SK-N-SH treated with all-trans-retinoic acid at 6 μM for 48 hours (cell line): ENCODE data around the gene USE1.

Source experiments
- ATAC-seq: fragments of 200-7000 bp; cut with Tn5 transposase; 3 replicates; pipeline ENCODE4 v1.9.1; 2020; ENCODE audit warnings: mild to moderate bottlenecking, moderate library complexity
- ARNTL ChIP-seq: fragments of 450-650 bp; formaldehyde crosslinking; IDR thresholded peaks from 2 replicates; pipeline ENCODE4 v1.5.0; 2020; ENCODE audit warnings: low read depth, mild to moderate bottlenecking, moderate library complexity, borderline replicate concordance
- BACH2 ChIP-seq: fragments of 250-450 bp; sonication (Bioruptor Pico); IDR thresholded peaks from 2 replicates; pipeline ENCODE4 v1.9.0; 2021; ENCODE audit warnings: mild to moderate bottlenecking, borderline replicate concordance
- CSDC2 ChIP-seq: fragments of 250-450 bp; sonication (Bioruptor Pico); IDR thresholded peaks from 2 replicates; pipeline ENCODE4 v1.5.0; 2020; ENCODE audit warnings: mild to moderate bottlenecking, moderate library complexity
- ESRRG ChIP-seq: fragments of 250-450 bp; sonication (Bioruptor Pico); IDR thresholded peaks from 2 replicates; pipeline ENCODE4 v1.6.1; 2021; ENCODE audit warnings: mild to moderate bottlenecking
- GLIS3 ChIP-seq: fragments of 250-450 bp; sonication (Bioruptor Pico); IDR thresholded peaks from 2 replicates; pipeline ENCODE4 v1.5.0; 2020; ENCODE audit warnings: mild to moderate bottlenecking, moderate library complexity
- ISL1 ChIP-seq: fragments of 250-450 bp; sonication (Bioruptor Pico); IDR thresholded peaks from 2 replicates; pipeline ENCODE4 v2.1.2; 2022; ENCODE audit warnings: mild to moderate bottlenecking, moderate library complexity
- OSR1 ChIP-seq: fragments of 250-450 bp; sonication (Bioruptor Pico); IDR thresholded peaks from 2 replicates; pipeline ENCODE4 v1.8.0; 2022; ENCODE audit warnings: moderate library complexity, mild to moderate bottlenecking, inconsistent platforms
- PPARA ChIP-seq: fragments of 250-450 bp; sonication (Bioruptor Pico); IDR thresholded peaks from 2 replicates; pipeline ENCODE4 v1.5.0; 2020; ENCODE audit warnings: mild to moderate bottlenecking, borderline replicate concordance
- RARB ChIP-seq: fragments of 250-450 bp; sonication (Bioruptor Pico); IDR thresholded peaks from 2 replicates; pipeline ENCODE4 v1.8.0; 2021; ENCODE audit warnings: mild to moderate bottlenecking, moderate library complexity
- SNAI2 ChIP-seq: fragments of 250-450 bp; sonication (Bioruptor Pico); IDR thresholded peaks from 2 replicates; pipeline ENCODE4 v1.5.0; 2020; ENCODE audit warnings: mild to moderate bottlenecking, moderate library complexity
- TCF4 ChIP-seq: fragments of 250-450 bp; sonication (Bioruptor Pico); IDR thresholded peaks from 2 replicates; pipeline ENCODE4 v1.8.0; 2021; ENCODE audit warnings: mild to moderate bottlenecking, moderate library complexity, borderline replicate concordance
- TOX ChIP-seq: fragments of 250-450 bp; sonication (Bioruptor Pico); IDR thresholded peaks from 2 replicates; pipeline ENCODE4 v1.8.0; 2021; ENCODE audit warnings: mild to moderate bottlenecking, moderate library complexity, borderline replicate concordance
- ZC3H10 ChIP-seq: fragments of 250-450 bp; sonication (Bioruptor Pico); IDR thresholded peaks from 2 replicates; pipeline ENCODE4 v1.5.1; 2021; ENCODE audit warnings: mild to moderate bottlenecking, moderate library complexity
- ZFP3 ChIP-seq: fragments of 250-450 bp; sonication (Bioruptor Pico); IDR thresholded peaks from 2 replicates; pipeline ENCODE4 v1.5.0; 2020; ENCODE audit warnings: mild to moderate bottlenecking, moderate library complexity
- ZFP30 ChIP-seq: fragments of 450-650 bp; formaldehyde crosslinking; IDR thresholded peaks from 2 replicates; pipeline ENCODE4 v1.5.0; 2022; ENCODE audit warnings: mild to moderate bottlenecking, moderate library complexity
- ZNF565 ChIP-seq: fragments of 450-650 bp; formaldehyde crosslinking; conservative IDR thresholded peaks from 2 replicates; pipeline ENCODE4 v1.5.0; 2020; ENCODE audit warnings: low read depth, mild to moderate bottlenecking, moderate library complexity
- ZNF70 ChIP-seq: fragments of 450-650 bp; formaldehyde crosslinking; IDR thresholded peaks from 2 replicates; pipeline ENCODE4 v1.5.0; 2020; ENCODE audit warnings: mild to moderate bottlenecking, moderate library complexity
- ZNF8 ChIP-seq: fragments of 450-650 bp; formaldehyde crosslinking; IDR thresholded peaks from 2 replicates; pipeline ENCODE4 v1.5.0; 2020; ENCODE audit warnings: mild to moderate bottlenecking, moderate library complexity
- TF ChIP-seq, protein P1 (sequence below): fragments of 250-450 bp; sonication (Bioruptor Pico); IDR thresholded peaks from 2 replicates; pipeline ENCODE4 v1.5.0; 2020; ENCODE audit warnings: mild to moderate bottlenecking, moderate library complexity
- TF ChIP-seq, protein P2 (sequence below): fragments of 250-450 bp; sonication (Bioruptor Pico); IDR thresholded peaks from 2 replicates; pipeline ENCODE4 v1.5.1; 2020; ENCODE audit warnings: low read depth, mild to moderate bottlenecking, moderate library complexity
- TF ChIP-seq, protein P3 (sequence below): fragments of 250-450 bp; sonication (Bioruptor Pico); IDR thresholded peaks from 2 replicates; pipeline ENCODE4 v1.5.1; 2021; ENCODE audit warnings: mild to moderate bottlenecking, moderate library complexity
- TF ChIP-seq, protein P4 (sequence below): fragments of 250-450 bp; sonication (Bioruptor Pico); IDR thresholded peaks from 2 replicates; pipeline ENCODE4 v1.8.0; 2021; ENCODE audit warnings: low read depth, mild to moderate bottlenecking, moderate library complexity, borderline replicate concordance

Gene USE1

DNA sequence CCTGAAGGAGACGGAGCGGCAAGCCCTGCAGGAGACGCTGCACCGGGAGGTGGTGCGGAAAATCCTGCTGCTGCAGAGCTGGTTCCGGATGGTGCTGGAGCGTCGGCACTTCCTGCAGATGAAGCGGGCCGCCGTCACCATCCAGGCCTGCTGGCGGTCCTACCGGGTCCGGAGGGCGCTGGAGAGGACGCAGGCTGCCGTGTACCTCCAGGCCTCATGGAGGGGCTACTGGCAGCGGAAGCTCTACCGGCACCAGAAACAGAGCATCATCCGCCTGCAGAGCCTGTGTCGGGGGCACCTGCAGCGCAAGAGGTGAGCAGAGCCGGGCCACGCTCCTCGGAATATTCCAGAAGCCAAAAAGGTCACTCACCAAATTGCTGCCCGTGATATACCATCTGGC lies 22.4 kb upstream of the USE1 start:
- no peak for ATAC-seq
- TF ChIP-seq OSR1 (CRISPR knock-in tag): no peak
- TF ChIP-seq, protein P1, sequence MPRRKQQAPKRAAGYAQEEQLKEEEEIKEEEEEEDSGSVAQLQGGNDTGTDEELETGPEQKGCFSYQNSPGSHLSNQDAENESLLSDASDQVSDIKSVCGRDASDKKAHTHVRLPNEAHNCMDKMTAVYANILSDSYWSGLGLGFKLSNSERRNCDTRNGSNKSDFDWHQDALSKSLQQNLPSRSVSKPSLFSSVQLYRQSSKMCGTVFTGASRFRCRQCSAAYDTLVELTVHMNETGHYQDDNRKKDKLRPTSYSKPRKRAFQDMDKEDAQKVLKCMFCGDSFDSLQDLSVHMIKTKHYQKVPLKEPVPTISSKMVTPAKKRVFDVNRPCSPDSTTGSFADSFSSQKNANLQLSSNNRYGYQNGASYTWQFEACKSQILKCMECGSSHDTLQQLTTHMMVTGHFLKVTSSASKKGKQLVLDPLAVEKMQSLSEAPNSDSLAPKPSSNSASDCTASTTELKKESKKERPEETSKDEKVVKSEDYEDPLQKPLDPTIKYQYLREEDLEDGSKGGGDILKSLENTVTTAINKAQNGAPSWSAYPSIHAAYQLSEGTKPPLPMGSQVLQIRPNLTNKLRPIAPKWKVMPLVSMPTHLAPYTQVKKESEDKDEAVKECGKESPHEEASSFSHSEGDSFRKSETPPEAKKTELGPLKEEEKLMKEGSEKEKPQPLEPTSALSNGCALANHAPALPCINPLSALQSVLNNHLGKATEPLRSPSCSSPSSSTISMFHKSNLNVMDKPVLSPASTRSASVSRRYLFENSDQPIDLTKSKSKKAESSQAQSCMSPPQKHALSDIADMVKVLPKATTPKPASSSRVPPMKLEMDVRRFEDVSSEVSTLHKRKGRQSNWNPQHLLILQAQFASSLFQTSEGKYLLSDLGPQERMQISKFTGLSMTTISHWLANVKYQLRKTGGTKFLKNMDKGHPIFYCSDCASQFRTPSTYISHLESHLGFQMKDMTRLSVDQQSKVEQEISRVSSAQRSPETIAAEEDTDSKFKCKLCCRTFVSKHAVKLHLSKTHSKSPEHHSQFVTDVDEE (CRISPR knock-in tag): no peak
- no peak for TF ChIP-seq GLIS3 (CRISPR knock-in tag)
- no peak for TF ChIP-seq CSDC2 (CRISPR knock-in tag)
- no peak for TF ChIP-seq ZNF8 (CRISPR knock-in tag)
- no peak for TF ChIP-seq TOX (CRISPR knock-in tag)
- TF ChIP-seq TCF4 (CRISPR knock-in tag): no peak
- no peak for TF ChIP-seq ZNF565

DNA sequence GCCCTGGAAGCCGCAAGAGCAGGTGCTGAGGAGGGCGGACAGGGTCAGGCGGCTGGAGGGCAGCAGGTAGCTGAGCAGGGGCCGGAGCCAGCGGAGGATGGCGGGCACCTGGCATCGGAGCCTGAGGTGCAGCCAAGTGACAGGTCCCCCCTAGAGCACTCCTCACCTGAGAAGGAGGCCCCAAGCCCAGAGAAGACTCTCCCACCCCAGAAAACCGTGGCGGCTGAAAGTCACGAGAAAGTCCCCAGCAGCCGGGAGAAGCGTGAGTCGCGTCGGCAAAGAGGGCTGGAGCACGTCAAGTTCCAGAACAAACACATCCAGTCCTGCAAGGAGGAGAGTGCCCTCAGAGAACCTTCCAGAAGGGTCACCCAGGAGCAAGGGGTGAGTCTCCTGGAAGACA lies 20.5 kb upstream of the USE1 start:
- no peak for ATAC-seq
- TF ChIP-seq RARB (CRISPR knock-in tag): no peak

DNA sequence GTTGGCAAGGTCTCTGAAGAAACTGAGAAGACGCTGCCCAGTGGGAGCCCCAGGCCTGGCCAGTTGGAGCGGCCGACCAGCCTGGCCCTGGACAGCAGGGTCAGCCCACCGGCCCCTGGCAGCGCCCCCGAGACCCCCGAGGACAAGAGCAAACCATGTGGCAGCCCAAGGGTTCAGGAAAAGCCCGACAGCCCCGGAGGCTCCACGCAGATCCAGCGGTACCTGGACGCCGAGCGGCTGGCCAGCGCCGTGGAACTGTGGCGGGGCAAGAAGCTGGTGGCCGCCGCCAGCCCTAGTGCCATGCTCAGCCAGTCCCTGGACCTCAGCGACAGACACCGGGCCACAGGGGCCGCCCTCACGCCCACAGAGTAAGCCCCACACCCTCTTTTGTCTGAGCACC lies 20.1 kb upstream of the USE1 start:
- TF ChIP-seq ZFP3 (CRISPR knock-in tag) (no peak), ZC3H10 (no peak), ISL1 (CRISPR knock-in tag) (no peak), PPARA (CRISPR knock-in tag) (no peak), ARNTL (CRISPR knock-in tag) (no peak), SNAI2 (CRISPR knock-in tag) (no peak), ZFP30 (CRISPR knock-in tag) (no peak)
- TF ChIP-seq, protein P2, sequence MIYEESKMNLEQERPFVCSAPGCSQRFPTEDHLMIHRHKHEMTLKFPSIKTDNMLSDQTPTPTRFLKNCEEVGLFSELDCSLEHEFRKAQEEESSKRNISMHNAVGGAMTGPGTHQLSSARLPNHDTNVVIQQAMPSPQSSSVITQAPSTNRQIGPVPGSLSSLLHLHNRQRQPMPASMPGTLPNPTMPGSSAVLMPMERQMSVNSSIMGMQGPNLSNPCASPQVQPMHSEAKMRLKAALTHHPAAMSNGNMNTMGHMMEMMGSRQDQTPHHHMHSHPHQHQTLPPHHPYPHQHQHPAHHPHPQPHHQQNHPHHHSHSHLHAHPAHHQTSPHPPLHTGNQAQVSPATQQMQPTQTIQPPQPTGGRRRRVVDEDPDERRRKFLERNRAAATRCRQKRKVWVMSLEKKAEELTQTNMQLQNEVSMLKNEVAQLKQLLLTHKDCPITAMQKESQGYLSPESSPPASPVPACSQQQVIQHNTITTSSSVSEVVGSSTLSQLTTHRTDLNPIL: no peak
- TF ChIP-seq, protein P3, sequence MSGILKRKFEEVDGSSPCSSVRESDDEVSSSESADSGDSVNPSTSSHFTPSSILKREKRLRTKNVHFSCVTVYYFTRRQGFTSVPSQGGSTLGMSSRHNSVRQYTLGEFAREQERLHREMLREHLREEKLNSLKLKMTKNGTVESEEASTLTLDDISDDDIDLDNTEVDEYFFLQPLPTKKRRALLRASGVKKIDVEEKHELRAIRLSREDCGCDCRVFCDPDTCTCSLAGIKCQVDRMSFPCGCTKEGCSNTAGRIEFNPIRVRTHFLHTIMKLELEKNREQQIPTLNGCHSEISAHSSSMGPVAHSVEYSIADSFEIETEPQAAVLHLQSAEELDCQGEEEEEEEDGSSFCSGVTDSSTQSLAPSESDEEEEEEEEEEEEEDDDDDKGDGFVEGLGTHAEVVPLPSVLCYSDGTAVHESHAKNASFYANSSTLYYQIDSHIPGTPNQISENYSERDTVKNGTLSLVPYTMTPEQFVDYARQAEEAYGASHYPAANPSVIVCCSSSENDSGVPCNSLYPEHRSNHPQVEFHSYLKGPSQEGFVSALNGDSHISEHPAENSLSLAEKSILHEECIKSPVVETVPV (CRISPR knock-in tag): no peak
- TF ChIP-seq, all 23 proteins: peak for 0

DNA sequence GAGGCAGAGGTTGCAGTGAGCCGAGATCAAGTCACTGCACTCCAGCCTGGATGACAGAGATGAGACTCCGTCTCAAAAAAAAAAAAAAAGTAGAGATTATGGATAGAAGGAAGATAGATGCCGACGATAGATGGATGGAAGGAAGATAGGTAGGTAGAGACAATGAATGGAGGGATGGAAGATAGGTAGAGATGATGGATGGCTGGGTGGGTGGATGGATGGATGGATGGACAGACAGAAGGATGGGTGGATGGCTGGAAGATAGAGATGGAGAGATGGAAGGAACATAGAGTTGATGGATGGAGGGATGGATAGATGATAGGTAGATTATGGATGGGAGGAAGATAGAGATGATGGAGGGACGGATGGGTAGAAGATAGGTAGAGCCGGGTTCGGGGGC lies 18.5 kb upstream of the USE1 start:
- ATAC-seq: no peak
- TF ChIP-seq RARB (CRISPR knock-in tag): no peak
- TF ChIP-seq, protein P1 (CRISPR knock-in tag): no peak
- TF ChIP-seq, protein P2: no peak
- TF ChIP-seq SNAI2 (CRISPR knock-in tag): no peak
- TF ChIP-seq ZFP30 (CRISPR knock-in tag): no peak
- TF ChIP-seq PPARA (CRISPR knock-in tag): no peak
- TF ChIP-seq ARNTL (CRISPR knock-in tag): no peak
- no peak for TF ChIP-seq ZFP3 (CRISPR knock-in tag)
- TF ChIP-seq TCF4 (CRISPR knock-in tag): no peak
- TF ChIP-seq GLIS3 (CRISPR knock-in tag): no peak
- no peak for TF ChIP-seq BACH2 (CRISPR knock-in tag)
- no peak for TF ChIP-seq ESRRG (CRISPR knock-in tag)
- TF ChIP-seq, protein P4, sequence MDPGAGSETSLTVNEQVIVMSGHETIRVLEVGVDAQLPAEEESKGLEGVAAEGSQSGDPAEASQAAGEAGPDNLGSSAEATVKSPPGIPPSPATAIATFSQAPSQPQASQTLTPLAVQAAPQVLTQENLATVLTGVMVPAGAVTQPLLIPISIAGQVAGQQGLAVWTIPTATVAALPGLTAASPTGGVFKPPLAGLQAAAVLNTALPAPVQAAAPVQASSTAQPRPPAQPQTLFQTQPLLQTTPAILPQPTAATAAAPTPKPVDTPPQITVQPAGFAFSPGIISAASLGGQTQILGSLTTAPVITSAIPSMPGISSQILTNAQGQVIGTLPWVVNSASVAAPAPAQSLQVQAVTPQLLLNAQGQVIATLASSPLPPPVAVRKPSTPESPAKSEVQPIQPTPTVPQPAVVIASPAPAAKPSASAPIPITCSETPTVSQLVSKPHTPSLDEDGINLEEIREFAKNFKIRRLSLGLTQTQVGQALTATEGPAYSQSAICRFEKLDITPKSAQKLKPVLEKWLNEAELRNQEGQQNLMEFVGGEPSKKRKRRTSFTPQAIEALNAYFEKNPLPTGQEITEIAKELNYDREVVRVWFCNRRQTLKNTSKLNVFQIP: no peak
- no peak for TF ChIP-seq ZNF70 (CRISPR knock-in tag)
- TF ChIP-seq ISL1 (CRISPR knock-in tag): no peak
- no peak for TF ChIP-seq ZC3H10
- TF ChIP-seq ZNF8 (CRISPR knock-in tag): no peak
- TF ChIP-seq, protein P3 (CRISPR knock-in tag): no peak
- no peak for TF ChIP-seq OSR1 (CRISPR knock-in tag)
- TF ChIP-seq TOX (CRISPR knock-in tag): no peak

More for the DNA sequence above, 20.1 kb upstream of the USE1 start:
- no peak for ATAC-seq
